ENCODE measurements around the gene HSPB9.

The HSPB9 gene

GRCh38 chr17:42101513-42102292, 20.9 kb upstream of the HSPB9 start:
- DNase-seq (ENCODE audit: low read depth) = peak; percentile 46

GRCh38 chr17:42103221-42103954, 19.2 kb upstream of the HSPB9 start:
- no peak for DNase-seq (ENCODE audit: low read depth)

DNA sequence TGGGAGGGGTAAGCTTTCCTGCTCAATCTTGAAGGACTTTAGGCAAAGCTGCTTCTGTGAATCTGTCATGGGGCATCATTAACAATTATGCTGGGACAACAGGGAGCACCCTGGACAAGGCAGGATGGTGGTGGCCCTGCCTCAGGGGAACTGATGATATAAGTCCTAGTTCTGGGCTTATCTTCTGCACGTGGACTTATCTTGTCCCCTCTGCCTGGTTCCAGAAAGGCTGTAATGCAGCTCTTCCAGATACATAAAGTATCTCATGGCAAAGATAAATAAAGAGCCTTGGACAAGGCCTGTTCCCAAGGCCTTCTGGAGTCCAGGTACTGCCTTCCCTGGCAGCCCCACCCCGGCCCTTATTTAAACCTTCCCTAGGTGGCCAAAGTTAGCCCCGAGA, 18.3 kb upstream of the HSPB9 start:
- DNase-seq (ENCODE audit: low read depth) = no peak

DNA sequence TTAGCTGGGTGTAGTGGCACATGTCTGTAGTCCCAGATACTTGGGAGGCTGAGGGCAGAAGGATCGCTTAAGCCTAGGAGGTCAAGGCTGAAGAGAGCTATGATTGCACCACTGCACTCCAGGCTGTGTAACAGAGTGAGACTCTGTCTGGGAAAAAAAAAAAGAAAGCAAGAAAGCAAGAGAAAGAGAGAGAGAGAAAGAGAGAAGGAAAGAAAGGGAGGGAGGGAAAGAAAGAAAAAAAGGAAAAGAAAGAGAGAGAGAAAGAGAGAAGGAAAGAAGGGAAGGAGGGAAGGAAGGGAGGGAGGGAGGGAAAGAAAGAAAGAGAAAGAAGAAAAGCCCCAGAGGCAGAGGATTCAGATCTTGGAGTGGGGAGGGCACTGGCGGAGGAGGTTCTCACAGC, 16.6 kb upstream of the HSPB9 start:
- no peak for DNase-seq (ENCODE audit: low read depth)

GRCh38 chr17:42107124-42107523, 15.5 kb upstream of the HSPB9 start:
- DNase-seq (ENCODE audit: low read depth) = no peak

GRCh38 chr17:42107597-42108576, 14.7 kb upstream of the HSPB9 start:
- DNase-seq (ENCODE audit: low read depth) = peak; percentile 90

GRCh38 chr17:42109086-42109485, 13.5 kb upstream of the HSPB9 start:
- no peak for DNase-seq (ENCODE audit: low read depth)

- DNase-seq (ENCODE audit: low read depth) = no peak
These were observed 12.0 kb upstream of the HSPB9 start for GRCh38 chr17:42110301-42111264.

GRCh38 chr17:42111265-42111636, 11.4 kb upstream of the HSPB9 start:
- DNase-seq (ENCODE audit: low read depth) = no peak

- no peak for DNase-seq (ENCODE audit: low read depth)
These were observed 10.6 kb upstream of the HSPB9 start for GRCh38 chr17:42111871-42112551.

- DNase-seq (ENCODE audit: low read depth) = peak; percentile 58
These were observed 9.9 kb upstream of the HSPB9 start, which contains the start of gene DHX58 for GRCh38 chr17:42112552-42113176. TSS of gene DHX58 (minus strand) at chr17:42112714. CDS start at chr17:42111892, 822 bp downstream.

GRCh38 chr17:42113293-42114069, 9.1 kb upstream of the HSPB9 start:
- no peak for DNase-seq (ENCODE audit: low read depth)

DNA sequence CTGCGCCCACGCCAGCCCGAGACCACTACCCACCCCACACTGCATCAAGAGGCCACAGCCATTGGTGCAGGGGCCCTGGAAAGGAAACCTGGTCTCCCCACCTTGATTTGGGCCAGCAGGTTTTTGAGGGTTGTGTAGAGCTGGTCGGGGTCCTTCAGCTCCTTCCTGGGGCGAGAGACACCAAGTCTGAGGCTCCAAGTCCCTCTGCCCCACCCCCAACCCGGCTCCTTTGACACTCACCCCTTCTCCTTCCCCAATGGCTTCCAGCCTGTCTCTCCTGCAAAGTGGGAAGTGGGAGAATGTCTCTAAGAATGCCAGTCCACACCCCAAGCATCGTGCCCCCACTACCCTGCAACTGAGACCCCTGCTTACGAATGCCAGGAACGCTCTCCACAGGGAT, 8.5 kb upstream of the HSPB9 start:
- DNase-seq (ENCODE audit: low read depth) = no peak

GRCh38 chr17:42116705-42117396, 5.8 kb upstream of the HSPB9 start:
- peak; percentile 69 for DNase-seq (ENCODE audit: low read depth)

- DNase-seq (ENCODE audit: low read depth) = no peak
These were observed 5.0 kb upstream of the HSPB9 start for GRCh38 chr17:42117397-42118125.

- no peak for DNase-seq (ENCODE audit: low read depth)
These were observed 4.5 kb upstream of the HSPB9 start for GRCh38 chr17:42118126-42118510.

DNA sequence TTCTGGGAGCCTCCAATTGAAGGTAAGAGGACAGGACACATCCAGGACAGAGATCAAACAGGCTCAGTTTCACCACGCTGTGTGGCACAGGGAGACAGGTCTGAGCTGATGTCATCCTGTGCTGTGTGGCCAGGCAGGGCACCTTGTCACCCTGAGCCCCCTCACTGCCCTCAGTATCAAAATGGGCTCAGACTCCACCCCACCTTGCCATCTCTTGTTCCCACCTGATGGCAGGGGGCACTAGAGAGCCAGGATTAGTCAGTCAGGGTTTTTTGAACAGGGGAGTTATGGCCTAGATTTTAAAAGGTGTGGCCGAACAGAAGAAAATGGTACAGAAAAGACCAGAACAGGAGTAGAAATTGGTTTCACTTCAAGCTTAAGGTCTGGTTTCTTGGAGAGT, 4.1 kb upstream of the HSPB9 start:
- DNase-seq (ENCODE audit: low read depth) = peak; percentile 26

DNA sequence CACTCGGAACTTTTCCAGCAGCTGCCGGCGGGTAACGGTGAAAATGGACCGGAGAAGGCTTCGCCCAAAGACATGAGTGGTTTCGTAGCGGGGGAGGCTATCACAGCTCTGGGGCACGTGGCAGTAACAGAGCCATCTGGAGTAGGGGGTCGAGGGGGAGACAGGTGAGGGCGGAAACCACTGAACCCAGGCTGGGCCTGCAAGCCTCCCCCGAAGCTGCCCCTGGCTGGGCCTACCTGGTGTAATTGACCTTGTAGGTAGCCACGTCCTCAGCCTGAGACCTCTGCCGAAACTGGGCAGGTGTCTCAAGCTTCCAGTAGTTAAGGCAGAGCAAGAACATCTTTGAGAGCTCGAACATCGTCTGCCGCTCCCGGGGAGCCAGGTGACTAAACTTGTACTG, 3.3 kb upstream of the HSPB9 start:
- DNase-seq (ENCODE audit: low read depth) = no peak
